OCI-LY3 (cell line): Measurements from ENCODE around the gene TESK1.

Source experiments
- EZH2phosphoT487 ChIP-seq: fragments of 200-600 bp; shearing (Covaris generic); IDR thresholded peaks from 2 replicates; pipeline ENCODE4 v1.6.1; 2018; ENCODE audit warnings: antibody characterized with exemption, mixed run types, low read depth
- TF ChIP-seq, protein P1 (sequence below): fragments of 200-600, 300-600 bp; sonication (generic); IDR thresholded peaks from 2 replicates; pipeline ENCODE4 v1.5.1; 2014; ENCODE audit warnings: antibody characterized with exemption, low read length, low read depth

DNA sequence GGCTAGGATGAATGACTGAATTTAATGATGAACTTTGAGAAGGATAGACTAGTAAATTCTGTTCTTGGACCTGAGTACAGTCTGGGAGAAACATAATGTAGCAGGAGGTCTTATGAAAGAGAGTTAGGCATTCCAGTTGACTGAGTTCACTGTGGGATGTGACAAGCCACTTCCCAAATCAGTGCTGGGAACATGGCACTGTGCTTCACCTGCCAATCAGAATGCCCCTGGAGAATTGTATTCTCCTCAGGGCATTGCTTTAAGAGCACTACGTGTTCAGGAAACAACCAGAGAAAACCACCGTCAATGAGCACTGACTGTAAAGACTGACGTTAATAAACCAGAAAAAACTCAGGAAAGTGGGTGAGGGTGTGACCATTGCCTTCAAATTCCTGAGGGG lies 54.3 kb downstream of the TESK1 start:
- TF ChIP-seq, protein P1, sequence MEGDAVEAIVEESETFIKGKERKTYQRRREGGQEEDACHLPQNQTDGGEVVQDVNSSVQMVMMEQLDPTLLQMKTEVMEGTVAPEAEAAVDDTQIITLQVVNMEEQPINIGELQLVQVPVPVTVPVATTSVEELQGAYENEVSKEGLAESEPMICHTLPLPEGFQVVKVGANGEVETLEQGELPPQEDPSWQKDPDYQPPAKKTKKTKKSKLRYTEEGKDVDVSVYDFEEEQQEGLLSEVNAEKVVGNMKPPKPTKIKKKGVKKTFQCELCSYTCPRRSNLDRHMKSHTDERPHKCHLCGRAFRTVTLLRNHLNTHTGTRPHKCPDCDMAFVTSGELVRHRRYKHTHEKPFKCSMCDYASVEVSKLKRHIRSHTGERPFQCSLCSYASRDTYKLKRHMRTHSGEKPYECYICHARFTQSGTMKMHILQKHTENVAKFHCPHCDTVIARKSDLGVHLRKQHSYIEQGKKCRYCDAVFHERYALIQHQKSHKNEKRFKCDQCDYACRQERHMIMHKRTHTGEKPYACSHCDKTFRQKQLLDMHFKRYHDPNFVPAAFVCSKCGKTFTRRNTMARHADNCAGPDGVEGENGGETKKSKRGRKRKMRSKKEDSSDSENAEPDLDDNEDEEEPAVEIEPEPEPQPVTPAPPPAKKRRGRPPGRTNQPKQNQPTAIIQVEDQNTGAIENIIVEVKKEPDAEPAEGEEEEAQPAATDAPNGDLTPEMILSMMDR = no peak
- no peak for TF ChIP-seq EZH2phosphoT487
